ENCODE data around the gene TRAF1. TPM values are rescaled to one million over a fixed set of nuclear protein-coding genes. Genes with fewer than 3 reads are reported as not detected.

TRAF1 gene
- total RNA-seq, 1 experiment from 2014 or later: 1.6 TPM

- TF ChIP-seq CTCF (IDR thresholded peaks at IDR 0.05; ENCODE audit: unreplicated experiment): no peak
- Mint-ChIP-seq H3K27ac (ENCODE audit: unreplicated experiment) (no peak overlapping the region), H3K9me3 (ENCODE audit: low read depth, unreplicated experiment) (no peaks in the 10 kb centered on the region), H3K36me3 (ENCODE audit: insufficient read depth, unreplicated experiment) (no peaks in the 10 kb centered on the region), H3K4me3 (ENCODE audit: low read depth, unreplicated experiment) (peak overlapping the region; percentile 60), H3K27me3 (ENCODE audit: unreplicated experiment) (no peaks in the 10 kb centered on the region), H3K4me1 (ENCODE audit: low read depth, unreplicated experiment) (peaks cover 10% of the 10 kb centered on the region)
- intact Hi-C loops (cut with micrococcal nuclease; ENCODE audit: unreplicated experiment): no loop called here
- DNase-seq: peak; percentile 71
- BruUV-seq (replicated peaks): no TSS peak
- CTCF ChIA-PET: interaction anchor here (0.6 kb wide), 1 partner anchor 307 kb away, joined by 3 read pairs; no protein-coding TSS in a partner anchor
These were observed 2.1 kb upstream of the TRAF1 start for GRCh38 chr9:120928483-120929228.

GRCh38 chr9:120928015-120928482 lies 1.5 kb upstream of the TRAF1 start:
- H3K36me3 Mint-ChIP-seq (ENCODE audit: insufficient read depth, unreplicated experiment): no peaks in the 10 kb centered on the region
- no peak overlapping the region for H3K27ac Mint-ChIP-seq (ENCODE audit: unreplicated experiment)

GRCh38 chr9:120927269-120928014 lies 846 bp upstream of the TRAF1 start:
- H3K4me3 Mint-ChIP-seq (ENCODE audit: low read depth, unreplicated experiment): no peak overlapping the region

More at GRCh38 chr9:120928015-120928482, 1.5 kb upstream of the TRAF1 start:
- H3K9me3 Mint-ChIP-seq (ENCODE audit: low read depth, unreplicated experiment): no peaks in the 10 kb centered on the region
- intact Hi-C loops (cut with micrococcal nuclease; ENCODE audit: unreplicated experiment): no loop called here
- H3K4me1 Mint-ChIP-seq (ENCODE audit: low read depth, unreplicated experiment): peaks cover 10% of the 10 kb centered on the region
- CTCF ChIA-PET: no interaction called here
- no peak for TF ChIP-seq CTCF (IDR thresholded peaks at IDR 0.05; ENCODE audit: unreplicated experiment)
- peak overlapping the region; percentile 60 for H3K4me3 Mint-ChIP-seq (ENCODE audit: low read depth, unreplicated experiment)
- no TSS peak for BruUV-seq (replicated peaks)
- H3K27me3 Mint-ChIP-seq (ENCODE audit: unreplicated experiment): no peaks in the 10 kb centered on the region
- DNase-seq: no peak

More at GRCh38 chr9:120927269-120928014, 846 bp upstream of the TRAF1 start:
- TF ChIP-seq CTCF (IDR thresholded peaks at IDR 0.05; ENCODE audit: unreplicated experiment): no peak
- Mint-ChIP-seq H3K9me3 (ENCODE audit: low read depth, unreplicated experiment) (no peaks in the 10 kb centered on the region), H3K27ac (ENCODE audit: unreplicated experiment) (no peak overlapping the region), H3K36me3 (ENCODE audit: insufficient read depth, unreplicated experiment) (no peaks in the 10 kb centered on the region), H3K4me1 (ENCODE audit: low read depth, unreplicated experiment) (peaks cover 10% of the 10 kb centered on the region), H3K27me3 (ENCODE audit: unreplicated experiment) (no peaks in the 10 kb centered on the region)
- no peak for DNase-seq
- intact Hi-C loops (cut with micrococcal nuclease; ENCODE audit: unreplicated experiment): no loop called here
- CTCF ChIA-PET: no interaction called here
- BruUV-seq (replicated peaks): no TSS peak

Measured in Calu3 (cell line).